DOHH2 (cell line): ENCODE data around the gene INSR.
A peak's percentile ranks its signal among the peaks of the same experiment; 100 is the strongest.

Source experiments
- H3F3A ChIP-seq: fragments of 200-600 bp; sonication (generic), shearing (Covaris generic); 2 replicates; pipeline ENCODE4 v1.6.0; 2016; ENCODE audit warnings: antibody characterized with exemption, mild to moderate bottlenecking; ENCODE audit not compliant: control insufficient read depth, insufficient read depth
- H3K27ac ChIP-seq: fragments of 200-600 bp; sonication (generic); 2 replicates; pipeline ENCODE4 v1.5.1; 2014; ENCODE audit warnings: low read depth, mild to moderate bottlenecking, low read length, moderate library complexity
- H3K27me3 ChIP-seq: fragments of 200-600 bp; sonication (generic); 2 replicates; pipeline ENCODE4 v1.6.1; 2014; ENCODE audit warnings: mild to moderate bottlenecking, low read length, mixed read lengths; ENCODE audit not compliant: control insufficient read depth
- H3K36me3 ChIP-seq: fragments of 200-600 bp; sonication (generic); 2 replicates; pipeline ENCODE4 v1.6.1; 2014; ENCODE audit warnings: mild to moderate bottlenecking, low read length, moderate library complexity, mixed read lengths; ENCODE audit not compliant: control insufficient read depth
- H3K4me1 ChIP-seq: fragments of 200-600 bp; sonication (generic); 2 replicates; pipeline ENCODE4 v1.6.1; 2014; ENCODE audit warnings: mild to moderate bottlenecking, low read length, mixed read lengths; ENCODE audit not compliant: control insufficient read depth
- H3K4me2 ChIP-seq: fragments of 200-600 bp; sonication (generic); 2 replicates; pipeline ENCODE4 v1.6.0; 2014; ENCODE audit warnings: mild to moderate bottlenecking, low read length, moderate library complexity
- H3K4me3 ChIP-seq: fragments of 200-600 bp; sonication (generic); 2 replicates; pipeline ENCODE4 v1.5.1; 2014; ENCODE audit warnings: mild to moderate bottlenecking, low read length, mixed read lengths
- H3K79me2 ChIP-seq: fragments of 200-600 bp; sonication (generic); 2 replicates; pipeline ENCODE4 v1.6.1; 2014; ENCODE audit warnings: mild to moderate bottlenecking, low read length, mixed read lengths; ENCODE audit not compliant: control insufficient read depth
- H3K9me2 ChIP-seq: fragments of 200-600 bp; sonication (generic); replicated peaks from 2 replicates; pipeline ENCODE4 v1.6.1; 2014; ENCODE audit warnings: mild to moderate bottlenecking, low read length, mixed read lengths; ENCODE audit not compliant: control insufficient read depth
- H3K9me3 ChIP-seq: fragments of 200-600 bp; sonication (generic); 2 replicates; pipeline ENCODE4 v1.6.1; 2014; ENCODE audit warnings: antibody characterized with exemption, low read length, mixed read lengths; ENCODE audit not compliant: control insufficient read depth, insufficient read depth
- H4K20me1 ChIP-seq: fragments of 200-600 bp; sonication (generic); 2 replicates; pipeline ENCODE4 v1.6.0; 2014; ENCODE audit warnings: low read depth, mild to moderate bottlenecking, antibody characterized with exemption, low read length, moderate library complexity; ENCODE audit not compliant: control insufficient read depth, insufficient read depth
- CTCF ChIP-seq: fragments of 200-600 bp; sonication (generic); IDR thresholded peaks from one replicate; pipeline ENCODE4 v1.5.1; 2014; ENCODE audit warnings: antibody characterized with exemption, mild to moderate bottlenecking, low read depth, low read length; ENCODE audit not compliant: poor library complexity, severe bottlenecking
- EZH2phosphoT487 ChIP-seq: fragments of 200-600 bp; sonication (generic); IDR thresholded peaks from 2 replicates; pipeline ENCODE4 v1.6.1; 2017; ENCODE audit warnings: borderline replicate concordance, mild to moderate bottlenecking, antibody characterized with exemption, low read length, moderate library complexity, mixed read lengths

Gene INSR

GRCh38 chr19:7106711-7107657, 187.2 kb downstream of the INSR start:
- TF ChIP-seq CTCF, result no peak
- TF ChIP-seq EZH2phosphoT487, result no peak
- Histone ChIP-seq H3K9me3 (no peaks in the 10 kb centered on the region), H3K4me2 (no peak overlapping the region), H4K20me1 (no peaks in the 10 kb centered on the region), H3K27me3 (no peaks in the 10 kb centered on the region), H3K9me2 (no peaks in the 10 kb centered on the region), H3K36me3 (no peaks in the 10 kb centered on the region), H3K4me1 (peaks cover 20% of the 10 kb centered on the region), H3F3A (peaks cover 3% of the 10 kb centered on the region; the same call in 1 of the 2 replicates), H3K27ac (no peak overlapping the region), H3K79me2 (no peaks in the 10 kb centered on the region), H3K4me3 (no peak overlapping the region)

GRCh38 chr19:7104747-7105447, 189.3 kb downstream of the INSR start:
- TF ChIP-seq CTCF (no peak), EZH2phosphoT487 (no peak)

GRCh38 chr19:7101498-7102253, 192.5 kb downstream of the INSR start:
- Histone ChIP-seq H3K9me3 (0 out of 2 replicates have a peak, but pooled peaks cover 4% of the 10 kb centered on the region), H3K27me3 (peaks cover 3% of the 10 kb centered on the region; the same call in 1 of the 2 replicates), H4K20me1 (no peaks in the 10 kb centered on the region), H3K4me1 (peaks cover 34% of the 10 kb centered on the region), H3K4me2 (no peak overlapping the region), H3K36me3 (no peaks in the 10 kb centered on the region), H3K4me3 (no peak overlapping the region), H3K27ac (no peak overlapping the region), H3F3A (peaks cover 10% of the 10 kb centered on the region; the same call in 1 of the 2 replicates), H3K9me2 (no peaks in the 10 kb centered on the region), H3K79me2 (no peaks in the 10 kb centered on the region)
- no peak for TF ChIP-seq EZH2phosphoT487
- no peak for TF ChIP-seq CTCF

More at GRCh38 chr19:7104747-7105447, 189.3 kb downstream of the INSR start:
- Histone ChIP-seq H3F3A (peaks cover 3% of the 10 kb centered on the region; the same call in 1 of the 2 replicates), H3K9me3 (no peaks in the 10 kb centered on the region), H3K4me2 (peak overlapping the region; percentile 13; the same call in 1 of the 2 replicates), H3K36me3 (no peaks in the 10 kb centered on the region), H4K20me1 (no peaks in the 10 kb centered on the region), H3K79me2 (no peaks in the 10 kb centered on the region), H3K27ac (no peak overlapping the region), H3K4me3 (no peak overlapping the region), H3K9me2 (no peaks in the 10 kb centered on the region), H3K27me3 (peaks cover 3% of the 10 kb centered on the region; the same call in 1 of the 2 replicates), H3K4me1 (peaks cover 21% of the 10 kb centered on the region)
